GM12878 (cell line): ENCODE data around the gene GRIK4. TPM values are rescaled to one million over a fixed set of nuclear protein-coding genes. Genes with fewer than 3 reads are reported as not detected.

Source experiments
- ATAC-seq: fragments of 200-7000 bp; cut with Tn5 transposase; 3 replicates; pipeline ENCODE4 v1.9.1; 2020; ENCODE audit warnings: mild to moderate bottlenecking, moderate library complexity
- BruUV-seq: library from RNA; stranded (reverse); fragments of 400-500 nt; replicated peaks from 2 replicates; lab custom pipeline; 2021; lab: Mats Ljungman, UMichigan
- CTCF ChIA-PET: fragments of 300-600 bp; sonication (Branson Sonifier 250); formaldehyde crosslinking; extraction: SDS; loops from one replicate; lab custom pipeline; 2021; ENCODE audit warnings: inconsistent platforms; lab: Yijun Ruan, JAX
- POLR2A ChIA-PET: fragments of 350-600 bp; formaldehyde crosslinking; extraction: SDS; loops from one replicate; lab custom pipeline; 2021; ENCODE audit warnings: inconsistent platforms; lab: Charles Lee
- RAD21 ChIA-PET: fragments of 300-600 bp; sonication (Branson Sonifier 250); formaldehyde crosslinking; loops from one replicate; lab custom pipeline; 2023; ENCODE audit warnings: antibody characterized with exemption; ENCODE audit not compliant: unreplicated experiment; lab: Charles Lee
- SMC1A ChIA-PET: fragments of 300-600 bp; sonication (Branson Sonifier 250); formaldehyde crosslinking; loops from one replicate; lab custom pipeline; 2023; ENCODE audit not compliant: unreplicated experiment, uncharacterized antibody; lab: Charles Lee
- DNase-seq: peaks from one replicate; pipeline ENCODE4 v3.0.0-alpha.2; 2011; ENCODE audit warnings: low read depth, low spot score
- FAIRE-seq: peaks from 3 replicates; lab custom pipeline; 2011; peaks lifted over from hg19 to GRCh38; lab: Jason Lieb, UNC
- H2AFZ ChIP-seq: 2 replicates; pipeline ENCODE4 v1.6.0; 2011; ENCODE audit warnings: low read depth, low read length, control low read depth; ENCODE audit not compliant: control insufficient read depth
- H3K27ac ChIP-seq: 2 replicates; pipeline ENCODE4 v1.5.1; 2011; ENCODE audit warnings: control low read depth; ENCODE audit not compliant: control insufficient read depth, insufficient read depth
- H3K27me3 ChIP-seq, 2 experiments: replicated peaks in 1 of 2; 2 replicates each; pipeline versions ENCODE4 v1.6.0 to v1.6.1; 2011; ENCODE audit warnings: low read length in 1 of 2; ENCODE audit not compliant: control insufficient read depth in 2 of 2, insufficient read depth in 2 of 2
- H3K36me3 ChIP-seq, 2 experiments: 2 replicates each; pipeline ENCODE4 v1.5.1; 2011; ENCODE audit warnings: low read length in 1 of 2; ENCODE audit not compliant: control insufficient read depth in 2 of 2, insufficient read depth in 2 of 2
- H3K4me1 ChIP-seq: 2 replicates; pipeline ENCODE4 v1.6.1; 2011; ENCODE audit warnings: mild to moderate bottlenecking, low read length, moderate library complexity, mixed read lengths; ENCODE audit not compliant: control insufficient read depth, insufficient read depth
- H3K4me2 ChIP-seq: 2 replicates; pipeline ENCODE4 v1.6.0; 2011; ENCODE audit warnings: control low read depth; ENCODE audit not compliant: control insufficient read depth, insufficient read depth
- H3K4me3 ChIP-seq: fragments of 200-600 bp; sonication (generic); 2 replicates; pipeline ENCODE4 v1.5.1; 2016
- H3K79me2 ChIP-seq: 2 replicates; pipeline ENCODE4 v1.6.0; 2011; ENCODE audit warnings: low read length; ENCODE audit not compliant: control insufficient read depth, insufficient read depth
- H3K9ac ChIP-seq: 2 replicates; pipeline ENCODE4 v1.8.0; 2011; ENCODE audit warnings: low read length, control low read depth, mixed read lengths; ENCODE audit not compliant: control insufficient read depth, insufficient read depth
- H3K9me3 ChIP-seq: replicated peaks from 3 replicates; pipeline ENCODE4 v1.5.1; 2011; ENCODE audit warnings: mild to moderate bottlenecking, low read length; ENCODE audit not compliant: control insufficient read depth, insufficient read depth
- H4K20me1 ChIP-seq: 2 replicates; pipeline ENCODE4 v1.6.0; 2011; ENCODE audit not compliant: control insufficient read depth, insufficient read depth
- ELK1 ChIP-seq: IDR thresholded peaks from 2 replicates; pipeline ENCODE4 v1.6.1; 2012; ENCODE audit warnings: low read depth, low read length, improper control_type of control experiment
- NFXL1 ChIP-seq: fragments of 450-650 bp; IDR thresholded peaks from 2 replicates; pipeline ENCODE4 v1.6.1; 2017; ENCODE audit warnings: antibody characterized with exemption, mild to moderate bottlenecking, borderline replicate concordance
- PRDM15 ChIP-seq: fragments of 450-650 bp; formaldehyde crosslinking; IDR thresholded peaks from 2 replicates; pipeline ENCODE4 v1.4.0; 2020; ENCODE audit warnings: mild to moderate bottlenecking, moderate library complexity
- WGBS: methylation state at CpG from one replicate; pipeline ENCODE4 v1.1.6; 2016; ENCODE audit warnings: low lambda C conversion rate; ENCODE audit not compliant: insufficient replicate concordance, insufficient coverage; ENCODE audit errors: missing lambda C conversion rate; 5-methylcytosine and 5-hydroxymethylcytosine counted together
- in situ Hi-C: fragments of 300-500 bp; cut with MboI; formaldehyde crosslinking; loops from 9 replicates; pipeline ENCODE4 v1.14.3; 2018; ENCODE audit warnings: mixed read lengths
- intact Hi-C: fragments of 100-400 bp; cut with micrococcal nuclease; formaldehyde crosslinking; loops from one replicate; pipeline ENCODE4 v1.14.2; 2022; ENCODE audit not compliant: unreplicated experiment
- polyA plus RNA-seq, 11 experiments: library from polyadenylated mRNA; depleted of rRNA in 4 of 11; unstranded in 6 of 11; stranded (reverse) in 5 of 11; fragments of >200 nt; fragmentation: Nextera tagmentation in 4 of 11; fragmentation: Illumina TruSeq in 1 of 11; extraction: Ambion mirVana in 4 of 11; extraction: Trizol in 1 of 11; gene quantifications; 1 replicate in 1 of 11; 2 replicates in 10 of 11; pipeline versions ENCODE4 v1.2.1 to v1.2.3, GENCODE V29; 2011 to 2016; ENCODE audit warnings: inconsistent platforms in 2 of 11, missing spikeins in 2 of 11, low read depth in 1 of 11
- total RNA-seq, 4 experiments: library from RNA; depleted of rRNA in 3 of 4; stranded (reverse); fragments of >200 nt in 3 of 4; fragmentation: Illumina TruSeq in 1 of 4; extraction: Trizol in 1 of 4; gene quantifications; 2 replicates each; pipeline versions ENCODE4 v1.2.1 to v1.2.3, GENCODE V29; 2013 to 2021

Gene GRIK4
- total and polyA plus RNA-seq, 10 of the 15 experiments (the other 5 are each of a cell fraction or from before 2014, with no cell fraction given): 0.33 to 3.6 (median 0.72) TPM

GRCh38 chr11:120527111-120527761 is 15.7 kb downstream of the GRIK4 start:
- DNase-seq: no peak
- CTCF ChIA-PET: interaction anchor here (0.6 to 1.2 kb wide), 3 partner anchors 152 to 667 kb away, joined by 3 to 4 read pairs (median 3); no protein-coding TSS in a partner anchor
- H3K27ac ChIP-seq: no peak overlapping the region
- RAD21 ChIA-PET: no interaction called here
- no peak overlapping the region for H3K4me2 ChIP-seq
- intact Hi-C loops: no loop called here
- no peak for FAIRE-seq
- no peaks in the 10 kb centered on the region for H3K4me1 ChIP-seq
- no peak overlapping the region for H3K9ac ChIP-seq
- BruUV-seq: no TSS peak
- no peaks in the 10 kb centered on the region for H3K9me3 ChIP-seq
- WGBS: 35% methylated on average over 16 of the region's 16 CpGs
- no peaks in the 10 kb centered on the region; a peak in 1 of 4 replicates for H3K36me3 ChIP-seq
- H3K79me2 ChIP-seq: no peaks in the 10 kb centered on the region
- H4K20me1 ChIP-seq: no peaks in the 10 kb centered on the region
- peaks cover 0 to 1% of the 10 kb centered on the region in 2 experiments; a peak in 2 of 4 replicates for H3K27me3 ChIP-seq
- SMC1A ChIA-PET: no interaction called here
- POLR2A ChIA-PET: no interaction called here
- TF ChIP-seq ELK1 (no peak), PRDM15 (CRISPR knock-in tag) (no peak), NFXL1 (no peak)
- no peak overlapping the region for H2AFZ ChIP-seq
- H3K4me3 ChIP-seq: no peak overlapping the region
- ATAC-seq: no peak
- in situ Hi-C loops: no loop called here
